DOHH2 (cell line): ENCODE results near the gene RIPK4.

Experiments
- H3F3A ChIP-seq: fragments of 200-600 bp; sonication (generic), shearing (Covaris generic); 2 replicates; pipeline ENCODE4 v1.6.0; 2016; ENCODE audit warnings: antibody characterized with exemption, mild to moderate bottlenecking; ENCODE audit not compliant: control insufficient read depth, insufficient read depth
- H3K27ac ChIP-seq: fragments of 200-600 bp; sonication (generic); 2 replicates; pipeline ENCODE4 v1.5.1; 2014; ENCODE audit warnings: low read depth, mild to moderate bottlenecking, low read length, moderate library complexity
- H3K27me3 ChIP-seq: fragments of 200-600 bp; sonication (generic); 2 replicates; pipeline ENCODE4 v1.6.1; 2014; ENCODE audit warnings: mild to moderate bottlenecking, low read length, mixed read lengths; ENCODE audit not compliant: control insufficient read depth
- H3K36me3 ChIP-seq: fragments of 200-600 bp; sonication (generic); 2 replicates; pipeline ENCODE4 v1.6.1; 2014; ENCODE audit warnings: mild to moderate bottlenecking, low read length, moderate library complexity, mixed read lengths; ENCODE audit not compliant: control insufficient read depth
- H3K4me1 ChIP-seq: fragments of 200-600 bp; sonication (generic); 2 replicates; pipeline ENCODE4 v1.6.1; 2014; ENCODE audit warnings: mild to moderate bottlenecking, low read length, mixed read lengths; ENCODE audit not compliant: control insufficient read depth
- H3K4me2 ChIP-seq: fragments of 200-600 bp; sonication (generic); 2 replicates; pipeline ENCODE4 v1.6.0; 2014; ENCODE audit warnings: mild to moderate bottlenecking, low read length, moderate library complexity
- H3K4me3 ChIP-seq: fragments of 200-600 bp; sonication (generic); 2 replicates; pipeline ENCODE4 v1.5.1; 2014; ENCODE audit warnings: mild to moderate bottlenecking, low read length, mixed read lengths
- H3K79me2 ChIP-seq: fragments of 200-600 bp; sonication (generic); 2 replicates; pipeline ENCODE4 v1.6.1; 2014; ENCODE audit warnings: mild to moderate bottlenecking, low read length, mixed read lengths; ENCODE audit not compliant: control insufficient read depth
- H3K9me2 ChIP-seq: fragments of 200-600 bp; sonication (generic); replicated peaks from 2 replicates; pipeline ENCODE4 v1.6.1; 2014; ENCODE audit warnings: mild to moderate bottlenecking, low read length, mixed read lengths; ENCODE audit not compliant: control insufficient read depth
- H3K9me3 ChIP-seq: fragments of 200-600 bp; sonication (generic); 2 replicates; pipeline ENCODE4 v1.6.1; 2014; ENCODE audit warnings: antibody characterized with exemption, low read length, mixed read lengths; ENCODE audit not compliant: control insufficient read depth, insufficient read depth
- H4K20me1 ChIP-seq: fragments of 200-600 bp; sonication (generic); 2 replicates; pipeline ENCODE4 v1.6.0; 2014; ENCODE audit warnings: low read depth, mild to moderate bottlenecking, antibody characterized with exemption, low read length, moderate library complexity; ENCODE audit not compliant: control insufficient read depth, insufficient read depth
- CTCF ChIP-seq: fragments of 200-600 bp; sonication (generic); IDR thresholded peaks from one replicate; pipeline ENCODE4 v1.5.1; 2014; ENCODE audit warnings: antibody characterized with exemption, mild to moderate bottlenecking, low read depth, low read length; ENCODE audit not compliant: poor library complexity, severe bottlenecking
- EZH2phosphoT487 ChIP-seq: fragments of 200-600 bp; sonication (generic); IDR thresholded peaks from 2 replicates; pipeline ENCODE4 v1.6.1; 2017; ENCODE audit warnings: borderline replicate concordance, mild to moderate bottlenecking, antibody characterized with exemption, low read length, moderate library complexity, mixed read lengths

The RIPK4 gene

GRCh38 chr21:41780337-41781049 lies 13.6 kb upstream of the RIPK4 start:
- Histone ChIP-seq H3K4me2 (no peak overlapping the region), H3K9me3 (no peaks in the 10 kb centered on the region), H3K79me2 (no peaks in the 10 kb centered on the region), H3F3A (no peaks in the 10 kb centered on the region), H3K9me2 (no peaks in the 10 kb centered on the region), H3K36me3 (no peaks in the 10 kb centered on the region), H3K27ac (no peak overlapping the region), H3K4me1 (no peaks in the 10 kb centered on the region), H4K20me1 (no peaks in the 10 kb centered on the region), H3K27me3 (peaks cover 21% of the 10 kb centered on the region), H3K4me3 (no peak overlapping the region)
- TF ChIP-seq EZH2phosphoT487 (no peak), CTCF (no peak)

- Histone ChIP-seq H3K36me3 (no peaks in the 10 kb centered on the region), H3K27me3 (peaks cover 18% of the 10 kb centered on the region), H3F3A (no peaks in the 10 kb centered on the region), H3K4me3 (no peak overlapping the region), H3K79me2 (no peaks in the 10 kb centered on the region), H3K9me3 (no peaks in the 10 kb centered on the region), H3K4me2 (no peak overlapping the region), H3K9me2 (no peaks in the 10 kb centered on the region), H4K20me1 (no peaks in the 10 kb centered on the region), H3K4me1 (no peaks in the 10 kb centered on the region), H3K27ac (no peak overlapping the region)
- TF ChIP-seq CTCF = no peak
- no peak for TF ChIP-seq EZH2phosphoT487
These were observed 12.8 kb upstream of the RIPK4 start for GRCh38 chr21:41779659-41780058.

GRCh38 chr21:41778930-41779600 lies 12.2 kb upstream of the RIPK4 start:
- Histone ChIP-seq H3K36me3 (no peaks in the 10 kb centered on the region), H3K4me1 (no peaks in the 10 kb centered on the region), H3K4me2 (no peak overlapping the region), H3K9me2 (no peaks in the 10 kb centered on the region), H3K27ac (no peak overlapping the region), H3K79me2 (no peaks in the 10 kb centered on the region), H3K27me3 (peaks cover 14% of the 10 kb centered on the region), H3K9me3 (no peaks in the 10 kb centered on the region), H4K20me1 (no peaks in the 10 kb centered on the region), H3F3A (no peaks in the 10 kb centered on the region), H3K4me3 (no peak overlapping the region)
- TF ChIP-seq EZH2phosphoT487 (no peak), CTCF (no peak)
